ENCODE results near the gene WWTR1.

DNA sequence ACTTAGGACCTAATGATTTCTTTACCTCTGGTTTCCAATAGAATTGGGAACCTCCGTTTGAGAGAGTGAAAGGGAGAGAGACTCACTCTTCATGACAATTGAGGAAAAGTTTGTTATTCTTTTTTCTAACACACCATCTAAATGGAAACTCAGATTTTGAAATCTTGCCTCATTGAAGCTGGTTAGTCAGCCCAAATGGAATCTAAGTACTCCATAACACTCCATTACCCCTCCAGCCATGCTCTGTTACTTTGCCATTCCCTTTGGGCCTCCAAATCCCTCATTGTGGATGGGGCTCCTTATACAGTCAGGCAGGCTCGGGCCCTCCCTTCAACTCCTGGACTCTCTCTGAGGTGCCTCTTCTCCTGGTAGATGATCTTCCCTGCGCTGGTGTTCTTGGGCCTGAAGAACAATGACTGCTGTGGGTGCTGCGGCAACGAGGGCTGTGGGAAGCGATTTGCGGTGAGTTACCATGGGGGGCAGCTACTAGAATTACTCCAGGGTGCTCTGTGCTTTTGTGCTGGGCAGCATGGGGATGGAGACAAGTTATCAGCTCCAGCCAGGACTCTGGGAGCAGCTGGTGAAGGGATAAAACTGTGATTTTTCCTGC lies 182.3 kb downstream of the WWTR1 start:
- TF ChIP-seq, protein P1, sequence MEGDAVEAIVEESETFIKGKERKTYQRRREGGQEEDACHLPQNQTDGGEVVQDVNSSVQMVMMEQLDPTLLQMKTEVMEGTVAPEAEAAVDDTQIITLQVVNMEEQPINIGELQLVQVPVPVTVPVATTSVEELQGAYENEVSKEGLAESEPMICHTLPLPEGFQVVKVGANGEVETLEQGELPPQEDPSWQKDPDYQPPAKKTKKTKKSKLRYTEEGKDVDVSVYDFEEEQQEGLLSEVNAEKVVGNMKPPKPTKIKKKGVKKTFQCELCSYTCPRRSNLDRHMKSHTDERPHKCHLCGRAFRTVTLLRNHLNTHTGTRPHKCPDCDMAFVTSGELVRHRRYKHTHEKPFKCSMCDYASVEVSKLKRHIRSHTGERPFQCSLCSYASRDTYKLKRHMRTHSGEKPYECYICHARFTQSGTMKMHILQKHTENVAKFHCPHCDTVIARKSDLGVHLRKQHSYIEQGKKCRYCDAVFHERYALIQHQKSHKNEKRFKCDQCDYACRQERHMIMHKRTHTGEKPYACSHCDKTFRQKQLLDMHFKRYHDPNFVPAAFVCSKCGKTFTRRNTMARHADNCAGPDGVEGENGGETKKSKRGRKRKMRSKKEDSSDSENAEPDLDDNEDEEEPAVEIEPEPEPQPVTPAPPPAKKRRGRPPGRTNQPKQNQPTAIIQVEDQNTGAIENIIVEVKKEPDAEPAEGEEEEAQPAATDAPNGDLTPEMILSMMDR (IDR thresholded peaks at IDR 0.05; ENCODE audit: low read length) = no peak
- TF ChIP-seq EZH2 (IDR thresholded peaks at IDR 0.05; ENCODE audit: borderline replicate concordance, low read length) = no peak

All from OCI-LY1 (cell line).